BJ (cell line): ENCODE results near the gene VIT. TPM values are rescaled to one million over a fixed set of nuclear protein-coding genes. Genes with fewer than 3 reads are reported as not detected.

ENCODE experiments used
- CTCF ChIA-PET: fragments of 350-600 bp; formaldehyde crosslinking; extraction: SDS; loops from one replicate; lab custom pipeline; 2021; ENCODE audit warnings: antibody characterized with exemption, inconsistent platforms; lab: Yijun Ruan, JAX
- POLR2A ChIA-PET: fragments of 300-600 bp; sonication (Branson Sonifier 250); formaldehyde crosslinking; extraction: SDS; loops from one replicate; lab custom pipeline; 2021; ENCODE audit warnings: antibody characterized with exemption; lab: Charles Lee
- DNase-seq: peaks from one replicate; pipeline ENCODE4 v3.0.0-alpha.2; 2011; ENCODE audit warnings: low read depth
- H3K27me3 ChIP-seq: 2 replicates; pipeline ENCODE4 v1.6.0; 2011; ENCODE audit warnings: low read length; ENCODE audit not compliant: control insufficient read depth, insufficient read depth
- H3K36me3 ChIP-seq: 2 replicates; pipeline ENCODE4 v1.5.1; 2011; ENCODE audit warnings: low read length; ENCODE audit not compliant: control insufficient read depth, insufficient read depth
- H3K4me3 ChIP-seq: 2 replicates; pipeline ENCODE4 v1.5.1; 2011; ENCODE audit warnings: low read depth, mild to moderate bottlenecking, control low read depth, low read length
- CTCF ChIP-seq: IDR thresholded peaks from 2 replicates; pipeline ENCODE4 v1.5.1; 2011; ENCODE audit warnings: low read depth, mild to moderate bottlenecking, control low read depth, inconsistent platforms, low read length, moderate library complexity; ENCODE audit not compliant: insufficient read depth
- polyA minus RNA-seq: library from RNA; depleted of rRNA, polyadenylated mRNA; stranded (reverse); fragments of >200 nt; gene quantifications from 2 replicates; pipeline ENCODE4 v1.2.3, GENCODE V29; 2011; rRNA and poly(A)+ RNA removed
- polyA plus RNA-seq: library from polyadenylated mRNA; depleted of rRNA; stranded (reverse); fragments of >200 nt; gene quantifications from 2 replicates; pipeline ENCODE4 v1.2.3, GENCODE V29; 2011; rRNA removed

VIT gene
- 38.0 and 41.1 TPM in 2 replicates for polyA plus RNA-seq
- 17.3 and 20.7 TPM in 2 replicates for polyA minus RNA-seq

DNA sequence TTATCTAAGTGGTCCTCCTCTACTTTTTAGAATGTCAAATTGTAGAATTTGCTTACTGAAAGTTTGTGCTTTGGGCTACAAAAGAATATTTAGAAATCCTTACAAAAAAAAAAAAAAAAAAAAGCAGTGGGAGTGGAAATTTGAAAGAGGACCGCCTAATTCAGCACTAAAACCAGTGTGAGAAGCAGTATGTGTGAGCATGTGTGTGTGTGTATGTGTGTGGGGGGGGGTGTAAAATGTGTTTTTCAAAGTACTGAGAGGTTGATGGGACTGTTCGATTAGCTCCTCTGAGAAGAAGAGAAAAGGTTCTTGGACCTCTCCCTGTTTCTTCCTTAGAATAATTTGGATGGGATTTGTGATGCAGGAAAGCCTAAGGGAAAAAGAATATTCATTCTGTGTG is at the start of gene VIT:
TSS of gene VIT (plus strand) at position 175 of the 400 bp plus-strand sequence. CDS start 19,664 bp downstream, outside the sequence.
- TF ChIP-seq CTCF: no peak
- no peak for DNase-seq
- POLR2A ChIA-PET: interaction anchor here (0.7 kb wide), 2 partner anchors 17 to 133 kb away, joined by 3 to 6 read pairs; no protein-coding TSS in a partner anchor
- no peaks in the 10 kb centered on the region for H3K36me3 ChIP-seq
- H3K27me3 ChIP-seq: no peaks in the 10 kb centered on the region
- H3K4me3 ChIP-seq: peak within 1 kb of the TSS; percentile 34
- CTCF ChIA-PET: interaction anchor here (1.1 to 4.0 kb wide), 5 partner anchors 74 to 89 kb away, joined by 3 to 28 read pairs (median 5); no protein-coding TSS in a partner anchor

GRCh38 chr2:36650031-36650829 is 46.3 kb upstream of the VIT start:
- TF ChIP-seq CTCF: no peak
- no peaks in the 10 kb centered on the region for H3K36me3 ChIP-seq
- CTCF ChIA-PET: interaction anchor here (1.1 to 1.2 kb wide), 2 partner anchors 11 to 14 kb away, joined by 3 read pairs; no protein-coding TSS in a partner anchor
- H3K27me3 ChIP-seq: no peaks in the 10 kb centered on the region
- no peak for DNase-seq
- POLR2A ChIA-PET: no interaction called here
- no peak overlapping the region for H3K4me3 ChIP-seq

GRCh38 chr2:36653155-36653554 is 43.4 kb upstream of the VIT start:
- POLR2A ChIA-PET: no interaction called here
- TF ChIP-seq CTCF: no peak
- CTCF ChIA-PET: interaction anchor here (1.1 kb wide), 1 partner anchor 14 kb away, joined by 5 read pairs; no protein-coding TSS in a partner anchor
- DNase-seq: no peak
- no peaks in the 10 kb centered on the region for H3K27me3 ChIP-seq
- no peak overlapping the region for H3K4me3 ChIP-seq
- no peaks in the 10 kb centered on the region for H3K36me3 ChIP-seq

- CTCF ChIA-PET: interaction anchor here (1.1 kb wide), 1 partner anchor 15 kb away, joined by 5 read pairs; no protein-coding TSS in a partner anchor
- Histone ChIP-seq H3K4me3 (no peak overlapping the region), H3K27me3 (no peaks in the 10 kb centered on the region), H3K36me3 (no peaks in the 10 kb centered on the region)
- POLR2A ChIA-PET: no interaction called here
- DNase-seq: no peak
- TF ChIP-seq CTCF: no peak
Measured at GRCh38 chr2:36653967-36654694, 42.4 kb upstream of the VIT start.

DNA sequence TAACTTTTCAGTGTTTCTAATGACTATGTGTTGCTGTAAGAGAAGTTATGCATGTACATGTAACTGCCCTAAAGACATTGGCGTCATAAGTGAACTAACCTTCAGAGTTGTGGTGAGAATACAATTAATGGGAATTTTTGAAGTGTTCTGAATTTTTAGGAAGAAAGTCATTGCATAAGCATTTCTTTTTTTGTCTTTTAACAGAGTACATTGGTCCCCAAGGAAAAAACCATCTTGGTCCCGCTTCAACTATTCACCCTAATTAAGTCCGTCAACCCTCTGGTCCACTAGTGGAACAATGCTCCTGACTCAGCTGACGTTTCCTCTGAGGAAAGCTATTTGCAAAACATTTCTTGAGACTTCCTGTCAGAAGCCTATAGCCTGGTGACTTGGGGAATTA is 41.1 kb upstream of the VIT start:
- CTCF ChIA-PET: interaction anchor here (0.8 to 2.0 kb wide), 5 partner anchors 9 to 302 kb away, joined by 3 to 4 read pairs (median 4); no protein-coding TSS in a partner anchor
- DNase-seq: peak; percentile 98
- Histone ChIP-seq H3K36me3 (no peaks in the 10 kb centered on the region), H3K4me3 (no peak overlapping the region), H3K27me3 (no peaks in the 10 kb centered on the region)
- TF ChIP-seq CTCF: no peak
- POLR2A ChIA-PET: interaction anchor here (0.7 kb wide), 1 partner anchor 169 kb away, joined by 3 read pairs; no protein-coding TSS in a partner anchor
